Raji (cell line): Measurements from ENCODE around the gene PRR23C.

ENCODE experiments used
- POLR2A ChIP-seq: IDR thresholded peaks from 2 replicates; pipeline ENCODE4 v1.6.1; 2011; ENCODE audit warnings: low read depth, low read length, control low read depth; ENCODE audit not compliant: insufficient read depth

The PRR23C gene

GRCh38 chr3:139016430-139017048 is 28.2 kb downstream of the PRR23C start:
- no peak for TF ChIP-seq POLR2A

DNA sequence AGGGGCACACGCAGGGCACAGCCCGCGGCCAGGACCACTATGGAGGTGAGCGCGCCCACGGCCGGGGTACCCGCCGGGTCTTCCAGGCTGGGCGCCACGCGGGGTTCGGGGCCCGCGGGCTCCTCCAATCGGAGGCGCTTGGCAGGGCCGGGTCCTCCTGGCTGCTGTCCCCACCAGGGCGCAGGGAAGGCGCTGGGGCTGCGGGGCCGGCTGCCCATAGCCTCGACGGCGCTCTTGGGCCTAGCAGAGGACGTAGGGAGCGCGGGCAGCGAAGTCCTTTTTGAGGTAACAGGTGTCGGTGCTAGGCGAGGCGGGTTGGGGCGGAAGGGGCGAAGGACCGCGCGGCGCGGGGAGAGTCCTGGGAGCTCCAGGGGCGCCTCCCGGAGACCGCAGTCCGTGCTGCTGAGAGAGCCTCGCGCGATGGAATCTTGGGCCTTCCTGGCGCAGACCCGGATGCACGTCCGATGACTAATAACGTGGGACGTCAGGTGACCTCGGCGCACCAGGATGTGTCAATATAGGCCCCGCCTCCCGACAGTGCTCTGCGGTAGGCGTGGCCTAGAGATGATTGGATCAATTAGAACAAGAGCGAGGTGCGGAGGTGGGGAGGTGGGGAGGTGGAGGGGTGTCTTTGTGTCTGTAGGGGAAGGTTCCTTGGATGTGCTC is 38.5 kb downstream of the PRR23C start, which contains the start of gene PRR23A:
Gene PRR23A, minus strand, starts transcription at position 218 of the 666 bp plus-strand sequence. Its CDS starts 0 bp downstream, at position 218.
- TF ChIP-seq POLR2A = no peak

DNA sequence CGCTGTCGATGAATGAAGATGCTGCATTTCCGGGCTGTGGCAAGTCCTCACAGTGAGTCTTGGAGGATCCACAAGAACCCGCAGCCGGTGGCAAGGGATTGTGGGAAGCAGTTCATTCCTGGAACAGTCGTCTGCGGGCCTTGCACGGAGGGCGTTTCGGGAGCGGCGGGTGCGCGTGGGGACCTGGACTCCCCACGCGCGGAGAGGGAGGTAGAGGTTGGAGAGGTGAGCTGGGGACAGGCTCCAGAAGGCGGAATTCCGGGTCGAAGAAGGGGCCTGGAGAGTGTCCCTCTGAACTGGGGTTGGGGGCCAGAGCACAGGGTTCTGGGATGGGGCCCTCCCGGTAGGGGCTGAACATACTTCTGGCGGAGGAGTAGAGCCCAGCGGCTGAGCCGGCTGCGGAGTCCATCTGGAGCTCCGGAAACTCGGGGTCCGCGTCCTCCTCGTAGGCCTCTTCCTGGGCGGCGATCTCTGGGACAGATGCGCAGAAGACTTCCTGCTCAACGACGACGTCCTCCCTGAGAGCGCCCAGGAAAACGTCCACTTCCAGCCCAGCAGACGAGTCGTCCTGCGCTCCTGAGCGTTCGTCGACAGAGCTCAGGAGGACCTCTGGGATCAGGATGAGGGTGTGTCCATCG is 39.2 kb downstream of the PRR23C start:
- no peak for TF ChIP-seq POLR2A

GRCh38 chr3:138995706-138996105 is 49.0 kb downstream of the PRR23C start:
- no peak for TF ChIP-seq POLR2A
